Measurements from ENCODE around the gene TPPP2.
A peak's percentile ranks its signal among the peaks of the same experiment; 100 is the strongest.
"Not testable (repeated sequence)": the region's sequence is repeated elsewhere in the genome, so short reads cannot be mapped to it uniquely, and the experiment has no call there.

The TPPP2 gene

GRCh38 chr14:21040370-21040925 is 10.4 kb downstream of the TPPP2 start:
- H3K4me1 ChIP-seq (ENCODE audit: control insufficient read depth, insufficient read depth, low read length), result no peaks in the 10 kb centered on the region
- H3K9me3 ChIP-seq (ENCODE audit: control insufficient read depth, insufficient read depth, low read depth, low read length), result no peaks in the 10 kb centered on the region
- no peak for TF ChIP-seq ZNF843 (tag by site-specific recombination; IDR thresholded peaks at IDR 0.05)
- TF ChIP-seq ZNF140 (tag by site-specific recombination; IDR thresholded peaks at IDR 0.05), result no peak
- TF ChIP-seq ZSCAN4 (tag by site-specific recombination; IDR thresholded peaks at IDR 0.05), result no peak
- TF ChIP-seq ZNF549 (tag by site-specific recombination; IDR thresholded peaks at IDR 0.05), result peak; percentile 90; the same call in 1 of the 2 replicates
- H3K27ac ChIP-seq (ENCODE audit: extremely low read depth, low read depth, low read length), result no peak overlapping the region
- CTCF ChIA-PET, result interaction anchor here (0.6 to 7.0 kb wide), 31 partner anchors 8 to 360 kb away, joined by 3 to 206 read pairs (median 5); partner anchors contain the start of genes RNASE8 and SLC39A2
- POLR2A ChIA-PET, result interaction anchor here (1.0 to 2.8 kb wide), 3 partner anchors 12 to 31 kb away, joined by 3 to 15 read pairs (median 5); no protein-coding TSS in a partner anchor
- H3K4me3 ChIP-seq (ENCODE audit: low read depth, low read length), result no peak overlapping the region
- no peaks in the 10 kb centered on the region for H3K36me3 ChIP-seq (ENCODE audit: control insufficient read depth in 2 of 2, insufficient read depth in 1 of 2, low read length in 2 of 2)

- ChIA-PET POLR2A (interaction anchor here (1.2 to 2.8 kb wide), 2 partner anchors 13 to 26 kb away, joined by 3 to 15 read pairs; no protein-coding TSS in a partner anchor), CTCF (interaction anchor here (0.6 to 7.0 kb wide), 21 partner anchors 9 to 350 kb away, joined by 3 to 206 read pairs (median 8); partner anchors contain the start of genes RNASE8 and SLC39A2)
- H3K36me3 ChIP-seq (ENCODE audit: control insufficient read depth in 2 of 2, insufficient read depth in 1 of 2, low read length in 2 of 2); H3K9me3 ChIP-seq (ENCODE audit: control insufficient read depth, insufficient read depth, low read depth, low read length); H3K4me1 ChIP-seq (ENCODE audit: control insufficient read depth, insufficient read depth, low read length); H3K4me3 ChIP-seq (ENCODE audit: low read depth, low read length); H3K27ac ChIP-seq (ENCODE audit: extremely low read depth, low read depth, low read length): not testable (repeated sequence)
These were observed 10.9 kb downstream of the TPPP2 start for GRCh38 chr14:21040941-21041340.

- TF ChIP-seq KLF8 (tag by site-specific recombination; IDR thresholded peaks at IDR 0.05), result no peak
- Histone ChIP-seq H3K4me3 (ENCODE audit: low read depth, low read length) (no peak within 1 kb of the TSS), H3K4me1 (ENCODE audit: control insufficient read depth, insufficient read depth, low read length) (no peaks in the 10 kb centered on the region), H3K9me3 (ENCODE audit: control insufficient read depth, insufficient read depth, low read depth, low read length) (no peaks in the 10 kb centered on the region), H3K36me3 (ENCODE audit: control insufficient read depth in 2 of 2, insufficient read depth in 1 of 2, low read length in 2 of 2) (no peaks in the 10 kb centered on the region), H3K27ac (ENCODE audit: extremely low read depth, low read depth, low read length) (no peak within 1 kb of the TSS)
- POLR2A ChIA-PET, result no interaction called here
- CTCF ChIA-PET, result interaction anchor here (0.6 to 7.0 kb wide), 7 partner anchors 10 to 351 kb away, joined by 3 to 206 read pairs (median 6); no protein-coding TSS in a partner anchor
These were observed 11.8 kb downstream of the TPPP2 start, which contains the start of gene RNASE7 for GRCh38 chr14:21041676-21042433. Gene RNASE7, plus strand, starts transcription at chr14:21042362. Its CDS starts 631 bp downstream, at chr14:21042993.

- ChIA-PET POLR2A (no interaction called here), CTCF (interaction anchor here (0.7 to 7.0 kb wide), 7 partner anchors 10 to 333 kb away, joined by 3 to 206 read pairs (median 6); no protein-coding TSS in a partner anchor)
- TF ChIP-seq EGR2 (tag by site-specific recombination; IDR thresholded peaks at IDR 0.05; ENCODE audit: low read depth), result no peak
- 0 out of 2 replicates have a peak, but pooled peaks have one; percentile 5 for TF ChIP-seq ATF2 (tag by site-specific recombination; IDR thresholded peaks at IDR 0.05; ENCODE audit: low read depth)
- Histone ChIP-seq H3K4me1 (ENCODE audit: control insufficient read depth, insufficient read depth, low read length) (no peaks in the 10 kb centered on the region), H3K27ac (ENCODE audit: extremely low read depth, low read depth, low read length) (no peak overlapping the region), H3K4me3 (ENCODE audit: low read depth, low read length) (no peak overlapping the region), H3K36me3 (ENCODE audit: control insufficient read depth in 2 of 2, insufficient read depth in 1 of 2, low read length in 2 of 2) (no peaks in the 10 kb centered on the region), H3K9me3 (ENCODE audit: control insufficient read depth, insufficient read depth, low read depth, low read length) (no peaks in the 10 kb centered on the region)
These were observed 12.9 kb downstream of the TPPP2 start for GRCh38 chr14:21042918-21043317.

GRCh38 chr14:21043387-21043973 is 13.5 kb downstream of the TPPP2 start:
- CTCF ChIA-PET, result interaction anchor here (0.6 to 7.0 kb wide), 11 partner anchors 10 to 220 kb away, joined by 3 to 206 read pairs (median 4); partner anchors contain the start of gene TMEM253
- POLR2A ChIA-PET, result no interaction called here
- no peak overlapping the region for H3K4me3 ChIP-seq (ENCODE audit: low read depth, low read length)
- H3K27ac ChIP-seq (ENCODE audit: extremely low read depth, low read depth, low read length), result no peak overlapping the region
- no peaks in the 10 kb centered on the region for H3K36me3 ChIP-seq (ENCODE audit: control insufficient read depth in 2 of 2, insufficient read depth in 1 of 2, low read length in 2 of 2)
- H3K4me1 ChIP-seq (ENCODE audit: control insufficient read depth, insufficient read depth, low read length), result no peaks in the 10 kb centered on the region
- H3K9me3 ChIP-seq (ENCODE audit: control insufficient read depth, insufficient read depth, low read depth, low read length), result no peaks in the 10 kb centered on the region
- TF ChIP-seq ZNF549 (tag by site-specific recombination; IDR thresholded peaks at IDR 0.05) (no peak), ZNF623 (tag by site-specific recombination; IDR thresholded peaks at IDR 0.05) (no peak), ZNF585B (tag by site-specific recombination; IDR thresholded peaks at IDR 0.05) (no peak), ZNF596 (tag by site-specific recombination; IDR thresholded peaks at IDR 0.05) (no peak), ZNF639 (tag by site-specific recombination; IDR thresholded peaks at IDR 0.05) (no peak), ZFP69B (tag by site-specific recombination; IDR thresholded peaks at IDR 0.05) (no peak), ZNF692 (tag by site-specific recombination; IDR thresholded peaks at IDR 0.05) (no peak), ZNF121 (tag by site-specific recombination; IDR thresholded peaks at IDR 0.05) (no peak), MEIS1 (CRISPR knock-in tag; IDR thresholded peaks at IDR 0.05; ENCODE audit: borderline replicate concordance) (no peak), ZBTB21 (tag by site-specific recombination; IDR thresholded peaks at IDR 0.05) (no peak)
